ENCODE data around the gene POP4.

POP4 gene

DNA sequence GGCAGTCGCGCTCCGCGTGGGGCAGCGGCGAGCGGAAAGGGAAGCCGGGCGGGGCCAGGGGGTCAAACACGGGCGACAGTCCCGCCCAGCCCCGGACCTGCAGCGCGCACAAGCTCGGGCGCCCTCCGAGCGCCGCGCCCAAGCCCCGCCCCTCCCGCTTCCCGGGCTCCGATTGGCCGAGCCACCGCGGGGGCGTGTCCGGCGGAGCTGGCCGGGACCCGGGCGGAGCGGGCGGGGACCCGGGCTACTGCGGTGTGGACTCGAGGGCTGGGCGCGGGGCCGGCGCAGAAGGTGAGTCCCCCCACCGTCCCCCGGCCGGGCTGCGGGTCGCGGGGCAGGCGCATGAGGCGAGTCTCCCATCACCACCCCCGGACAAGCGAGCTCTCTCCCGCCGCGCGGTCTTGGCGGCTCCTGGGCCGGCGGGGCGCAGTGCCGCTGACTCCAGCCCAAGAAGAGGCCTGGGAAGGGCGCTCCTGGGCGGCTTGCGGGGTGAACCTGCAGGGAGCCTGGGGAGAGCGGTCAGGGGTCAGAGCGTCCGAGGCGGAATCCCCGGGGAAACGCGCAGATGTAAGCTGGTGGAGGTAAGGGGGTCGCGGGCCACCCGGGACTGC lies 59.2 kb downstream of the POP4 start, which contains the start of gene PLEKHF1 (continued):
- TF ChIP-seq, protein P1, sequence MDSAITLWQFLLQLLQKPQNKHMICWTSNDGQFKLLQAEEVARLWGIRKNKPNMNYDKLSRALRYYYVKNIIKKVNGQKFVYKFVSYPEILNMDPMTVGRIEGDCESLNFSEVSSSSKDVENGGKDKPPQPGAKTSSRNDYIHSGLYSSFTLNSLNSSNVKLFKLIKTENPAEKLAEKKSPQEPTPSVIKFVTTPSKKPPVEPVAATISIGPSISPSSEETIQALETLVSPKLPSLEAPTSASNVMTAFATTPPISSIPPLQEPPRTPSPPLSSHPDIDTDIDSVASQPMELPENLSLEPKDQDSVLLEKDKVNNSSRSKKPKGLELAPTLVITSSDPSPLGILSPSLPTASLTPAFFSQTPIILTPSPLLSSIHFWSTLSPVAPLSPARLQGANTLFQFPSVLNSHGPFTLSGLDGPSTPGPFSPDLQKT (IDR thresholded peaks at IDR 0.05; ENCODE audit: borderline replicate concordance, low read depth, low read length): no peak
- TF ChIP-seq MYNN (tag by site-specific recombination; IDR thresholded peaks at IDR 0.05; ENCODE audit: borderline replicate concordance): no peak
- TF ChIP-seq, protein P2, sequence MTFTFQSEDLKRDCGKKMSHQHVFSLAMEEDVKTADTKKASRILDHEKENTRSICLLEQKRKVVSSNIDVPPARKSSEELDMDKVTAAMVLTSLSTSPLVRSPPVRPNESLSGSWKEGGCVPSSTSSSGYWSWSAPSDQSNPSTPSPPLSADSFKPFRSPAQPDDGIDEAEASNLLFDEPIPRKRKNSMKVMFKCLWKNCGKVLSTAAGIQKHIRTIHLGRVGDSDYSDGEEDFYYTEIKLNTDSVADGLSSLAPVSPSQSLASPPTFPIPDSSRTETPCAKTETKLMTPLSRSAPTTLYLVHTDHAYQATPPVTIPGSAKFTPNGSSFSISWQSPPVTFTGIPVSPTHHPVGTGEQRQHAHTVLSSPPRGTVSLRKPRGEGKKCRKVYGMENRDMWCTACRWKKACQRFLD (tag by site-specific recombination; IDR thresholded peaks at IDR 0.05): no peak

DNA sequence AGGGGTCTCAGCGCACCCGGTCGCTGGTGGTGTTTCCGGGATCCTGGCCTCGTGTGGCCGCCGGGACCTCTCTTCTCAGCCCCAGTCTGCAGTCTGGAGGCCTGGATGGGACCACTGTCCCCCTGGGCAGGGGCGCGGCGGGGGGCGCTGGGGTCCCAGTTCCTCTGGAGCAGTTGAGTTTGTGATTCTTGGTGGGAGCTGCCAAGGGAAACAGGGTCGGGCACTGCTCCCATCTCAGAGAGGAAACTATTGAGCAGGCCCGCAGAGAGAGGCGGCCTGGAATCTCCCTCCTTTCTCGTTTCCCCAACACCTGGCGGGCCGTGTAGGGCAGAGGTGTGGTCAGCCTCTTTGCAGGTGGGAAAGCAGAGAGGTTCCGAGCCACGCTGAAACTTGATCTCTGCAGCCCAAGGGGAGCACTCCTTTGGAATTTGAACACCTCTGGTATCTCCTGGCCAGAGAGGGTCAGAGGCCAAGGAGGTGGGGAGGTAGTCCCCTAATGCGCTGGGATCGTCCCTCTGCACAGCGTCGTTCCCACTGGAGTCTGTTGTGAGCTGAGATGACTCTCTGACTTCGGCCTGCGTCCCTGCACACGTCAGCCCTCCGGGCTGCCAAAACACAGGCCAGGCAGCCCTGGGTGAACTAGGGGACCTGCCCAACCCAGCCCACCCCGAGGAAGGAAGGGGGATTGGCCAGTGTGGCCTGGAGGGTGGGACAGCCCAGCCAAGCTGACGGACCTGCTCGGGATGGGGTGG lies 59.9 kb downstream of the POP4 start:
- Histone ChIP-seq H3K4me3 (ENCODE audit: low read depth, low read length) (peak overlapping the region; percentile 59), H3K4me1 (ENCODE audit: control insufficient read depth, insufficient read depth, low read length) (peaks cover 48% of the 10 kb centered on the region), H3K36me3 (ENCODE audit: control insufficient read depth in 2 of 2, insufficient read depth in 1 of 2, low read length in 2 of 2) (peaks cover 0 to 4% of the 10 kb centered on the region in 2 experiments; a peak in 1 of 3 replicates), H3K27ac (ENCODE audit: extremely low read depth, low read depth, low read length) (peak overlapping the region; percentile 71; the same call in 1 of the 2 replicates), H3K9me3 (ENCODE audit: control insufficient read depth, insufficient read depth, low read depth, low read length) (no peaks in the 10 kb centered on the region)
- ChIA-PET POLR2A (interaction anchor here (0.5 to 4.7 kb wide), 11 partner anchors 7 to 560 kb away, joined by 3 to 37 read pairs (median 4); partner anchors contain the start of genes C19orf12 and POP4), CTCF (interaction anchor here (0.5 to 11.0 kb wide), 14 partner anchors 8 to 94 kb away, joined by 3 to 105 read pairs (median 4); partner anchors contain the start of genes C19orf12 and POP4)
- TF ChIP-seq HOXD13 (CRISPR knock-in tag; IDR thresholded peaks at IDR 0.05; ENCODE audit: borderline replicate concordance) (no peak), ZNF501 (tag by site-specific recombination; IDR thresholded peaks at IDR 0.05) (peak; percentile 54; the same call in 1 of the 2 replicates), ZNF133 (tag by site-specific recombination; IDR thresholded peaks at IDR 0.05) (no peak), ZNF561 (tag by site-specific recombination; IDR thresholded peaks at IDR 0.05; ENCODE audit: borderline replicate concordance) (no peak), ZNF184 (tag by site-specific recombination; IDR thresholded peaks at IDR 0.05) (no peak), SP7 (tag by site-specific recombination; IDR thresholded peaks at IDR 0.05) (no peak), PRDM1 (tag by site-specific recombination; IDR thresholded peaks at IDR 0.05) (no peak), SP2 (tag by site-specific recombination; IDR thresholded peaks at IDR 0.05) (peak; percentile 94), ZSCAN30 (tag by site-specific recombination; IDR thresholded peaks at IDR 0.05) (0 out of 2 replicates have a peak, but pooled peaks have one; percentile 2), ZBTB17 (tag by site-specific recombination; IDR thresholded peaks at IDR 0.05) (peak; percentile 96)
- TF ChIP-seq, protein P3, sequence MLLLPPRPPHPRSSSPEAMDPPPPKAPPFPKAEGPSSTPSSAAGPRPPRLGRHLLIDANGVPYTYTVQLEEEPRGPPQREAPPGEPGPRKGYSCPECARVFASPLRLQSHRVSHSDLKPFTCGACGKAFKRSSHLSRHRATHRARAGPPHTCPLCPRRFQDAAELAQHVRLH (tag by site-specific recombination; IDR thresholded peaks at IDR 0.05): no peak
- TF ChIP-seq, protein P4, sequence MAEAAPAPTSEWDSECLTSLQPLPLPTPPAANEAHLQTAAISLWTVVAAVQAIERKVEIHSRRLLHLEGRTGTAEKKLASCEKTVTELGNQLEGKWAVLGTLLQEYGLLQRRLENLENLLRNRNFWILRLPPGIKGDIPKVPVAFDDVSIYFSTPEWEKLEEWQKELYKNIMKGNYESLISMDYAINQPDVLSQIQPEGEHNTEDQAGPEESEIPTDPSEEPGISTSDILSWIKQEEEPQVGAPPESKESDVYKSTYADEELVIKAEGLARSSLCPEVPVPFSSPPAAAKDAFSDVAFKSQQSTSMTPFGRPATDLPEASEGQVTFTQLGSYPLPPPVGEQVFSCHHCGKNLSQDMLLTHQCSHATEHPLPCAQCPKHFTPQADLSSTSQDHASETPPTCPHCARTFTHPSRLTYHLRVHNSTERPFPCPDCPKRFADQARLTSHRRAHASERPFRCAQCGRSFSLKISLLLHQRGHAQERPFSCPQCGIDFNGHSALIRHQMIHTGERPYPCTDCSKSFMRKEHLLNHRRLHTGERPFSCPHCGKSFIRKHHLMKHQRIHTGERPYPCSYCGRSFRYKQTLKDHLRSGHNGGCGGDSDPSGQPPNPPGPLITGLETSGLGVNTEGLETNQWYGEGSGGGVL (tag by site-specific recombination; IDR thresholded peaks at IDR 0.05): no peak
- TF ChIP-seq, protein P5, sequence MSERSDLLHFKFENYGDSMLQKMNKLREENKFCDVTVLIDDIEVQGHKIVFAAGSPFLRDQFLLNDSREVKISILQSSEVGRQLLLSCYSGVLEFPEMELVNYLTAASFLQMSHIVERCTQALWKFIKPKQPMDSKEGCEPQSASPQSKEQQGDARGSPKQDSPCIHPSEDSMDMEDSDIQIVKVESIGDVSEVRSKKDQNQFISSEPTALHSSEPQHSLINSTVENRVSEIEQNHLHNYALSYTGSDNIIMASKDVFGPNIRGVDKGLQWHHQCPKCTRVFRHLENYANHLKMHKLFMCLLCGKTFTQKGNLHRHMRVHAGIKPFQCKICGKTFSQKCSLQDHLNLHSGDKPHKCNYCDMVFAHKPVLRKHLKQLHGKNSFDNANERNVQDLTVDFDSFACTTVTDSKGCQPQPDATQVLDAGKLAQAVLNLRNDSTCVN (tag by site-specific recombination; optimal IDR thresholded peaks at IDR 0.05): peak; percentile 38
- TF ChIP-seq, protein P6, sequence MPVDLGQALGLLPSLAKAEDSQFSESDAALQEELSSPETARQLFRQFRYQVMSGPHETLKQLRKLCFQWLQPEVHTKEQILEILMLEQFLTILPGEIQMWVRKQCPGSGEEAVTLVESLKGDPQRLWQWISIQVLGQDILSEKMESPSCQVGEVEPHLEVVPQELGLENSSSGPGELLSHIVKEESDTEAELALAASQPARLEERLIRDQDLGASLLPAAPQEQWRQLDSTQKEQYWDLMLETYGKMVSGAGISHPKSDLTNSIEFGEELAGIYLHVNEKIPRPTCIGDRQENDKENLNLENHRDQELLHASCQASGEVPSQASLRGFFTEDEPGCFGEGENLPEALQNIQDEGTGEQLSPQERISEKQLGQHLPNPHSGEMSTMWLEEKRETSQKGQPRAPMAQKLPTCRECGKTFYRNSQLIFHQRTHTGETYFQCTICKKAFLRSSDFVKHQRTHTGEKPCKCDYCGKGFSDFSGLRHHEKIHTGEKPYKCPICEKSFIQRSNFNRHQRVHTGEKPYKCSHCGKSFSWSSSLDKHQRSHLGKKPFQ (tag by site-specific recombination; IDR thresholded peaks at IDR 0.05): no peak
- TF ChIP-seq, protein P7, sequence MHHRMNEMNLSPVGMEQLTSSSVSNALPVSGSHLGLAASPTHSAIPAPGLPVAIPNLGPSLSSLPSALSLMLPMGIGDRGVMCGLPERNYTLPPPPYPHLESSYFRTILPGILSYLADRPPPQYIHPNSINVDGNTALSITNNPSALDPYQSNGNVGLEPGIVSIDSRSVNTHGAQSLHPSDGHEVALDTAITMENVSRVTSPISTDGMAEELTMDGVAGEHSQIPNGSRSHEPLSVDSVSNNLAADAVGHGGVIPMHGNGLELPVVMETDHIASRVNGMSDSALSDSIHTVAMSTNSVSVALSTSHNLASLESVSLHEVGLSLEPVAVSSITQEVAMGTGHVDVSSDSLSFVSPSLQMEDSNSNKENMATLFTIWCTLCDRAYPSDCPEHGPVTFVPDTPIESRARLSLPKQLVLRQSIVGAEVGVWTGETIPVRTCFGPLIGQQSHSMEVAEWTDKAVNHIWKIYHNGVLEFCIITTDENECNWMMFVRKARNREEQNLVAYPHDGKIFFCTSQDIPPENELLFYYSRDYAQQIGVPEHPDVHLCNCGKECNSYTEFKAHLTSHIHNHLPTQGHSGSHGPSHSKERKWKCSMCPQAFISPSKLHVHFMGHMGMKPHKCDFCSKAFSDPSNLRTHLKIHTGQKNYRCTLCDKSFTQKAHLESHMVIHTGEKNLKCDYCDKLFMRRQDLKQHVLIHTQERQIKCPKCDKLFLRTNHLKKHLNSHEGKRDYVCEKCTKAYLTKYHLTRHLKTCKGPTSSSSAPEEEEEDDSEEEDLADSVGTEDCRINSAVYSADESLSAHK (tag by site-specific recombination; IDR thresholded peaks at IDR 0.05): no peak
- TF ChIP-seq, protein P8, sequence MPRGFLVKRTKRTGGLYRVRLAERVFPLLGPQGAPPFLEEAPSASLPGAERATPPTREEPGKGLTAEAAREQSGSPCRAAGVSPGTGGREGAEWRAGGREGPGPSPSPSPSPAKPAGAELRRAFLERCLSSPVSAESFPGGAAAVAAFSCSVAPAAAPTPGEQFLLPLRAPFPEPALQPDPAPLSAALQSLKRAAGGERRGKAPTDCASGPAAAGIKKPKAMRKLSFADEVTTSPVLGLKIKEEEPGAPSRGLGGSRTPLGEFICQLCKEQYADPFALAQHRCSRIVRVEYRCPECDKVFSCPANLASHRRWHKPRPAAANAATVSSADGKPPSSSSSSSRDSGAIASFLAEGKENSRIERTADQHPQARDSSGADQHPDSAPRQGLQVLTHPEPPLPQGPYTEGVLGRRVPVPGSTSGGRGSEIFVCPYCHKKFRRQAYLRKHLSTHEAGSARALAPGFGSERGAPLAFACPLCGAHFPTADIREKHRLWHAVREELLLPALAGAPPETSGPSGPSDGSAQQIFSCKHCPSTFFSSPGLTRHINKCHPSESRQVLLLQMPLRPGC (tag by site-specific recombination; IDR thresholded peaks at IDR 0.05): peak; percentile 3; the same call in 1 of the 2 replicates

Data from HEK293 (cell line).